ENCODE results near the gene GAB4. TPM values are rescaled to one million over a fixed set of nuclear protein-coding genes. Genes with fewer than 3 reads are reported as not detected.
A peak's percentile ranks its signal among the peaks of the same experiment; 100 is the strongest.

GAB4 gene
- total RNA-seq, 1 experiment from 2014 or later: not detected

GRCh38 chr22:16955081-16955480 is 52.9 kb downstream of the GAB4 start:
- Histone ChIP-seq H2BK20ac (ENCODE audit: low read depth, low read length, poor library complexity, severe bottlenecking) (no peak overlapping the region), H3K18ac (ENCODE audit: insufficient read length, low read depth, low read length) (no peak overlapping the region), H3K4me2 (ENCODE audit: insufficient read depth, insufficient read length, low read length) (no peak overlapping the region), H2BK120ac (ENCODE audit: low read depth, low read length, poor library complexity, severe bottlenecking) (no peak overlapping the region), H2AK5ac (ENCODE audit: insufficient read length, low read length) (no peak overlapping the region), H3K14ac (ENCODE audit: insufficient read depth, low read length) (no peak overlapping the region), H3K27ac (ENCODE audit: insufficient read length, low read depth, low read length) (no peak overlapping the region), H2AFZ (ENCODE audit: low read length) (no peak overlapping the region), H3K9me3 (ENCODE audit: control insufficient read depth, low read depth, low read length) (no peaks in the 10 kb centered on the region), H3K79me2 (ENCODE audit: insufficient read depth, low read length) (no peaks in the 10 kb centered on the region), H3K23me2 (ENCODE audit: insufficient read length, low read depth, low read length, poor library complexity, severe bottlenecking) (no peaks in the 10 kb centered on the region), H3K56ac (ENCODE audit: insufficient read length, low read depth, low read length) (no peak overlapping the region), H3K9ac (ENCODE audit: extremely low read depth, insufficient read length, low read length) (no peak overlapping the region), H4K5ac (ENCODE audit: insufficient read length, low read depth, low read length) (no peak overlapping the region), H2BK15ac (ENCODE audit: low read depth, low read length) (no peak overlapping the region), H3K4ac (ENCODE audit: low read depth, low read length) (no peak overlapping the region), H4K20me1 (ENCODE audit: control insufficient read depth, insufficient read depth, insufficient read length) (no peaks in the 10 kb centered on the region), H4K8ac (replicated peaks; ENCODE audit: insufficient read length, low read depth, low read length) (no peak overlapping the region), H2BK5ac (ENCODE audit: insufficient read length, low read length) (no peak overlapping the region), H3K4me1 (ENCODE audit: insufficient read depth, low read length) (no peaks in the 10 kb centered on the region), H4K91ac (ENCODE audit: insufficient read length, low read depth, low read length) (no peak overlapping the region), H3K79me1 (ENCODE audit: insufficient read depth, low read depth, low read length, poor library complexity, severe bottlenecking) (no peaks in the 10 kb centered on the region), H3K27me3 (ENCODE audit: insufficient read depth, low read length) (no peaks in the 10 kb centered on the region), H3K23ac (ENCODE audit: insufficient read length, low read depth, low read length) (no peak overlapping the region), H3T11ph (ENCODE audit: low read length) (no peak overlapping the region), H2BK12ac (ENCODE audit: insufficient read length, low read depth, low read length) (no peak overlapping the region)
- Mint-ChIP-seq H3K27ac (no peak overlapping the region; a peak in 1 of 7 replicates), H3K4me3 (no peak overlapping the region), H3K4me1 (no peaks in the 10 kb centered on the region), H3K9me3 (peaks cover 87 to 92% of the 10 kb centered on the region in 2 experiments), H3K36me3 (ENCODE audit: insufficient read depth in 1 of 3, low read depth in 3 of 3) (peaks cover 0 to 5% (median 3%) of the 10 kb centered on the region in 3 experiments; a peak in 2 of 7 replicates), H3K27me3 (ENCODE audit: low read depth) (peaks cover 12% of the 10 kb centered on the region)
- peak; percentile 5 for DNase-seq
- no peak for TF ChIP-seq CTCF (conservative IDR thresholded peaks at IDR 0.05)
- no CpG with 5 or more reads among the region's 5 CpGs for WGBS (ENCODE audit: extremely low coverage, insufficient read length, low lambda C conversion rate)

Data from H9 (cell line).